HUES48 (cell line): ENCODE results near the gene FBXO27.
"Not testable (repeated sequence)": the region's sequence is repeated elsewhere in the genome, so short reads cannot be mapped to it uniquely, and the experiment has no call there.

ENCODE experiments used
- H3K27ac ChIP-seq: one replicate; pipeline ENCODE4 v1.7.0; 2013; ENCODE audit warnings: low read depth, low read length, inconsistent platforms
- H3K27me3 ChIP-seq: 2 replicates; pipeline ENCODE4 v1.6.1; 2013; ENCODE audit warnings: mild to moderate bottlenecking, low read length; ENCODE audit not compliant: control insufficient read depth, insufficient read depth
- H3K36me3 ChIP-seq: 2 replicates; pipeline ENCODE4 v1.6.1; 2013; ENCODE audit warnings: low read length; ENCODE audit not compliant: control insufficient read depth, insufficient read depth
- H3K4me1 ChIP-seq: 2 replicates; pipeline ENCODE4 v1.6.1; 2013; ENCODE audit warnings: mild to moderate bottlenecking, low read length; ENCODE audit not compliant: control insufficient read depth, insufficient read depth
- H3K4me3 ChIP-seq: 2 replicates; pipeline ENCODE4 v1.5.1; 2013; ENCODE audit warnings: mild to moderate bottlenecking, low read depth, low read length
- H3K9ac ChIP-seq: 2 replicates; pipeline ENCODE4 v1.6.1; 2013; ENCODE audit warnings: mild to moderate bottlenecking, low read depth, low read length, moderate library complexity
- H3K9me3 ChIP-seq: 2 replicates; pipeline ENCODE4 v1.6.1; 2013; ENCODE audit warnings: low read length; ENCODE audit not compliant: control insufficient read depth, insufficient read depth

The FBXO27 gene

GRCh38 chr19:38987745-38988144, 44.6 kb downstream of the FBXO27 start:
- not testable (repeated sequence) for H3K4me1 ChIP-seq, H3K27me3 ChIP-seq, H3K27ac ChIP-seq, H3K9me3 ChIP-seq, H3K9ac ChIP-seq, H3K4me3 ChIP-seq, H3K36me3 ChIP-seq

DNA sequence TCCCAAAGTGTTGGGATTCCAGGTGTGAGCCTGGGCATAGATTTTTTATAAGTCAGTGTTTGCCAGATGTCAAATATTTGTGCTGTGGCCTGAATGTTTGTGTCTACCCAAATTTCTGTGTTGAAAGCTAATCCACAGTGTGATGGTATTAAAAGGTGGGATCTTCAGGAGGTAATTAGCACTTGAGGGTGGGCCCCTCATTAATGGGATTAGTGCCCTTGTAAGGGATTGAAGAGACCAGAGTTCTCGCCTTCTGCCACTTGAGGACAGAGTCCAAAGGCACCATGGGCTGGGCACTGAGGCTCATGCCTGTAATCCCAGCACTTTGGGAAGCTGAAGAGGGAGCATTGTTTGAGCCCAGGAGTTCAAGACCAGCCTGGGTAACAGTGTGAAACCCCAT, 47.1 kb downstream of the FBXO27 start:
- Histone ChIP-seq H3K9me3 (peaks cover 8% of the 10 kb centered on the region; the same call in 1 of the 2 replicates), H3K27ac (no peak overlapping the region), H3K4me3 (no peak overlapping the region), H3K9ac (no peak overlapping the region), H3K27me3 (no peaks in the 10 kb centered on the region), H3K36me3 (no peaks in the 10 kb centered on the region), H3K4me1 (peaks cover 5% of the 10 kb centered on the region; the same call in 1 of the 2 replicates)

GRCh38 chr19:38980583-38981374, 51.6 kb downstream of the FBXO27 start:
- Histone ChIP-seq H3K4me1 (peaks cover 7% of the 10 kb centered on the region), H3K4me3 (no peak overlapping the region), H3K36me3 (no peaks in the 10 kb centered on the region), H3K27me3 (no peaks in the 10 kb centered on the region), H3K9ac (no peak overlapping the region), H3K9me3 (peaks cover 8% of the 10 kb centered on the region; the same call in 1 of the 2 replicates), H3K27ac (no peak overlapping the region)

GRCh38 chr19:38979812-38980211, 52.5 kb downstream of the FBXO27 start:
- peaks cover 8% of the 10 kb centered on the region; the same call in 1 of the 2 replicates for H3K9me3 ChIP-seq
- peaks cover 7% of the 10 kb centered on the region for H3K4me1 ChIP-seq
- no peaks in the 10 kb centered on the region for H3K27me3 ChIP-seq
- H3K9ac ChIP-seq: no peak overlapping the region
- no peak overlapping the region for H3K4me3 ChIP-seq
- no peak overlapping the region for H3K27ac ChIP-seq
- no peaks in the 10 kb centered on the region for H3K36me3 ChIP-seq

- Histone ChIP-seq H3K9me3 (peaks cover 8% of the 10 kb centered on the region; the same call in 1 of the 2 replicates), H3K36me3 (no peaks in the 10 kb centered on the region)
Measured at GRCh38 chr19:38978326-38978689, 54.0 kb downstream of the FBXO27 start.

DNA sequence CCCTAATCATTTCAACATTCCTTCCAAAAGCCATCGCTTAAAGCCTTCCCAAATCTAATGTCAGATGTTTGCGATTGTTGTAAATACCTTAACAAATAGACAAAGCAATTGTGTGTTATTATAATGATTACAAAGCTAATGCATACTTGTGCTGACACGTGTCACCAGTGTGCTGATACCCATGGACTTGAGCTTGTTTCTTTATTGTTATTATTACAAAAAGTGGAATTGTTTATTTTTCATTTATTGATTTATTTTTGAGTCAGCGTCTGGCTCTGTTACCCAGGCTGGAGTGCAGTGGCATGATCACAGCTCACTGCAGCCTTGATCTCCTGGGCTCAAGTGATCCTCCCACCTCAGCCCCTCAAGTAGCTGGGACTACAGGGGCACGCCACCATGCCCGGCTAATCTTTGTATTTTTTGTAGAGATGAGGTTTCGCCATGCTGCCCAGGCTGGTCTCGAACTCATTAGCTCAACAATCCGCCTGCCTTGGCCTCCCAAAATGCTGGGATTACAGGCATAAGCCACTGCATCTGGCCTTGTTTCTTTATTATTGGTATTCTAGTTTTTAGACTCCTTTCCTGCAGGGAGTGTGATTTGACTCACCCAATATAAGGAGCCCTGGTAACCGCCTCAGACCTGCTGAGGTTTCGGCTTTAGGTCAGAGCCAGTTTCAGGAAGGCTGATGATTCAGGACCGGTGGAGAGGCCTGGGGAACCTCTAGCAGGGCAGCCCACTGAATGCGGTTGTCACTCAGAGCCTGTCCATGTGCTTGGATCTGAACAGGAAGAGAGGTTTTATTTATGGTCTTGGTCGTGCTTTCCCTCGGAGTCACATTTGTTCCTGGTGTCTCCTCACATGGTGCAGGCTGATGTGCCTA, 54.7 kb downstream of the FBXO27 start:
- Histone ChIP-seq H3K36me3 (no peaks in the 10 kb centered on the region), H3K9me3 (peaks cover 8% of the 10 kb centered on the region; the same call in 1 of the 2 replicates), H3K9ac (no peak overlapping the region), H3K4me3 (no peak overlapping the region), H3K27ac (no peak overlapping the region), H3K27me3 (no peaks in the 10 kb centered on the region), H3K4me1 (peaks cover 10% of the 10 kb centered on the region)

More at GRCh38 chr19:38978326-38978689, 54.0 kb downstream of the FBXO27 start:
- no peak overlapping the region for H3K27ac ChIP-seq
- no peak overlapping the region for H3K4me3 ChIP-seq
- peaks cover 10% of the 10 kb centered on the region for H3K4me1 ChIP-seq
- no peaks in the 10 kb centered on the region for H3K27me3 ChIP-seq
- no peak overlapping the region for H3K9ac ChIP-seq

DNA sequence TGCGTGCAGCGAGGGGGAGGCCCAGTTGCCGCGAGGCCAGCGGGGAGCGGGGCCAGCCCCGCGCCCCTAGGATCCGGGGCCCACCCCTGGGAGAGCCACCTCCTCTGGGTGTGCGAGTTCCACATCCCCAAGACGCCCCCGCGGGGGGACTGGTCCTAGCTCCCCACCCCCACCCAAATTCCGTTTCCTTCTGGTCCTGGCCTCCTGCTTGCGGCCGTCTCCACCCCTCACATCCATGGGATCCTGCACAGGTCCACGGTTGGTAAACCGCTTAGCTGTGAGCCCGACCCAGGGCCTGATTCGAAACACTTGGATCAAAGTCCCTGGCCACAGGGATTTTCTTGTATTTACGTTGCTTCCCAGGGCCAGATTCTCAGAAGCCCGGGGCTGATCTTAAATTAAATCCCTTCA, 56.5 kb downstream of the FBXO27 start:
- Histone ChIP-seq H3K4me1 (peaks cover 10% of the 10 kb centered on the region), H3K27ac (peak overlapping the region; percentile 81), H3K9ac (peak overlapping the region; percentile 39; the same call in 1 of the 2 replicates), H3K4me3 (peak overlapping the region; percentile 88), H3K9me3 (peaks cover 6% of the 10 kb centered on the region; the same call in 1 of the 2 replicates), H3K27me3 (no peaks in the 10 kb centered on the region), H3K36me3 (no peaks in the 10 kb centered on the region)

DNA sequence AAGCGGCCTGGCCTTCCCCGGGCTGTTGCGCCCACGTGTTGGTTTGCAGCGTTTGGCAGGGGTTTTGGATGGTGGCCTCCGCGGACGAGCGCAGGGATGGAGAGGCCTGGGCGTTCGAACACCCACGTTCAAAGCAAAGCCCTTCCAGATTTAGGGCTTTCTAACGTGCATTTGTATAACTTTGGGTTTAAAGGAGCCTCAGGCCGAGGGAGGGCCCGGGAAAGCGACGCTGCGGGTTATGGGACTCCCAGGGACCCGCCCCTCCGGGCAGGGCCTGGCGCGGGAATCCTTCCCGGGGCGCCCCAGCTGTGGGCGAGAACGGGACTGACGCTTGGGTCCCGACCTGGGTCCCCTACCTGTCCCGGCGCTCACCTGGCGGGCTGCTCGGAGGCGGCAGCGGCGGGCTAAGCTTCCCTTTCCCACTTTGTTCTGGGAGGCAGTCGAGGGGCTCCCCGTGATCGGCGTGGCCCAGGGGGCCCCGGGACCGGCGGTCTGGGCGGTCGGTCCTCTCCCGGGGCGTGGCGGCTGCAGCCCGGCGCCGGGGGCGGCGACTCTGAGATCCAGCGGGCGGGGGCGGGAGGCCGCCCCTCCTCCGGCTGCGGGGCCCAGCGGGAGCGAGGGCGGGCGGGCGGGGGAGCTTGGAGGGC, 57.0 kb downstream of the FBXO27 start, which contains the start of gene FBXO17:
FBXO17 (minus strand) TSS at position 529 of the 647 bp plus-strand sequence. CDS start 25,423 bp downstream, outside the sequence.
- Histone ChIP-seq H3K4me3 (peak within 1 kb of the TSS; percentile 88), H3K27ac (peak within 1 kb of the TSS; percentile 82), H3K9me3 (peaks cover 1% of the 10 kb centered on the region; the same call in 1 of the 2 replicates), H3K9ac (peak within 1 kb of the TSS; percentile 66), H3K36me3 (no peaks in the 10 kb centered on the region), H3K4me1 (peaks cover 10% of the 10 kb centered on the region), H3K27me3 (no peaks in the 10 kb centered on the region)

GRCh38 chr19:38974624-38975213, 57.6 kb downstream of the FBXO27 start:
- Histone ChIP-seq H3K27me3 (no peaks in the 10 kb centered on the region), H3K4me3 (peak overlapping the region; percentile 88), H3K27ac (peak overlapping the region; percentile 82), H3K9ac (peak overlapping the region; percentile 66), H3K36me3 (no peaks in the 10 kb centered on the region), H3K4me1 (peaks cover 10% of the 10 kb centered on the region), H3K9me3 (no peaks in the 10 kb centered on the region)
